NCI-H146 treated with DMSO at 0.1 percent for 48 hours (cell line): ENCODE results near the gene JUND.

Source experiments
- DNase-seq: peaks from one replicate; lab custom pipeline; 2025; ENCODE audit not compliant: unreplicated experiment; lab: John Stamatoyannopoulos, UW

Gene JUND

GRCh38 chr19:18271433-18271841 lies 10.0 kb downstream of the JUND start:
- no peak for DNase-seq

GRCh38 chr19:18270326-18270725 lies 11.1 kb downstream of the JUND start:
- DNase-seq = no peak

- no peak for DNase-seq
Observed at GRCh38 chr19:18269070-18269723, 12.2 kb downstream of the JUND start.

GRCh38 chr19:18266771-18267686 lies 14.4 kb downstream of the JUND start:
- no peak for DNase-seq

GRCh38 chr19:18265582-18265981 lies 15.8 kb downstream of the JUND start:
- DNase-seq = no peak

GRCh38 chr19:18264971-18265540 lies 16.4 kb downstream of the JUND start:
- no peak for DNase-seq

GRCh38 chr19:18264137-18264854 lies 17.1 kb downstream of the JUND start:
- DNase-seq = no peak

- no peak for DNase-seq
Observed at GRCh38 chr19:18263324-18264136, 17.9 kb downstream of the JUND start.

- DNase-seq = no peak
Observed at GRCh38 chr19:18262917-18263316, 18.5 kb downstream of the JUND start.

- no peak for DNase-seq
Observed at GRCh38 chr19:18262144-18262543, 19.3 kb downstream of the JUND start.

GRCh38 chr19:18261474-18261873 lies 19.9 kb downstream of the JUND start:
- no peak for DNase-seq

- DNase-seq = no peak
Observed at GRCh38 chr19:18259893-18260292, 21.5 kb downstream of the JUND start.

GRCh38 chr19:18257503-18258470 lies 23.6 kb downstream of the JUND start:
- no peak for DNase-seq

- DNase-seq = peak; percentile 49
Observed at GRCh38 chr19:18254546-18255503, 26.6 kb downstream of the JUND start.

GRCh38 chr19:18253716-18254115 lies 27.7 kb downstream of the JUND start:
- DNase-seq = no peak

- DNase-seq = no peak
Observed at GRCh38 chr19:18253130-18253529, 28.3 kb downstream of the JUND start.

- DNase-seq = no peak
Observed at GRCh38 chr19:18252370-18252717, 29.1 kb downstream of the JUND start.
